Spleen (tissue), 7 donors: ENCODE data around the gene HID1.

ENCODE experiments used
- CTCF ChIP-seq, 11 experiments: fragments of 200-600 bp in 7 of 11; fragments of 450-650 bp in 4 of 11; sonication (generic) in 4 of 11; IDR thresholded peaks in 8 of 11; conservative IDR thresholded peaks in 3 of 11; 1 replicate in 7 of 11; 2 replicates in 4 of 11; pipeline versions ENCODE4 v1.4.0 to v1.8.0; 2016 to 2021; ENCODE audit warnings: antibody characterized with exemption in 11 of 11, inconsistent platforms in 4 of 11, mild to moderate bottlenecking in 1 of 11
- POLR2A ChIP-seq, 3 donors: fragments of 450-650 bp; IDR thresholded peaks; one replicate each; pipeline ENCODE4 v1.5.1; 2017; ENCODE audit warnings: antibody characterized with exemption in 3 of 3, mild to moderate bottlenecking in 1 of 3
- POLR2AphosphoS5 ChIP-seq, 3 donors: sonication (generic); formaldehyde crosslinking; IDR thresholded peaks; one replicate each; pipeline ENCODE4 v1.5.1; 2017; ENCODE audit warnings: antibody characterized with exemption in 3 of 3
- donor health status: DM: no; HTN: no; CAD: no; lungs with moderate emphysema.
- donor health status: DM: no; HTN: no; CAD: no.
- donor health status: DM: no; HTN: no; CAD: no.

GRCh38 chr17:75004371-75004770 lies 31.8 kb upstream of the HID1 start:
- TF ChIP-seq POLR2A (IDR thresholded peaks at IDR 0.05) (no peak), POLR2AphosphoS5 (IDR thresholded peaks at IDR 0.05) (no peak), CTCF (IDR thresholded peaks at IDR 0.05 in 8 of 11, conservative IDR thresholded peaks at IDR 0.05 in 3 of 11) (no peak)
